A549 (cell line): Measurements from ENCODE around the gene RFTN2.

Experiments
- ATOH8 ChIP-seq: fragments of 250-450 bp; sonication (Bioruptor Pico); IDR thresholded peaks from 2 replicates; pipeline ENCODE4 v1.5.0; 2020; ENCODE audit warnings: low read depth, mild to moderate bottlenecking, moderate library complexity
- BHLHE40 ChIP-seq: IDR thresholded peaks from 2 replicates; pipeline ENCODE4 v1.6.1; 2012; ENCODE audit warnings: low read depth, low read length, inconsistent platforms
- CBX2 ChIP-seq: fragments of 200-600 bp; sonication (generic); IDR thresholded peaks from 2 replicates; pipeline ENCODE4 v1.6.1; 2016; ENCODE audit warnings: low read depth, mild to moderate bottlenecking, borderline replicate concordance
- CTCF ChIP-seq: fragments of >200 bp; sonication (Bioruptor Twin); formaldehyde crosslinking; IDR thresholded peaks from 3 replicates; pipeline ENCODE4 v1.5.1; 2016
- EP300 ChIP-seq, 2 experiments: fragments of >200 bp; sonication (Bioruptor Twin); formaldehyde crosslinking; IDR thresholded peaks; 2 replicates in 1 of 2; 3 replicates in 1 of 2; pipeline ENCODE4 v1.6.1; 2016 to 2017
- FOSL2 ChIP-seq, 2 experiments: fragments of 450-650 bp in 1 of 2; fragments of >200 bp in 1 of 2; sonication (Bioruptor Twin) in 1 of 2; formaldehyde crosslinking; IDR thresholded peaks; 2 replicates each; pipeline versions ENCODE4 v1.5.0 to v1.6.1; 2016 to 2020; ENCODE audit warnings: mild to moderate bottlenecking in 1 of 2, moderate library complexity in 1 of 2
- NFE2L2 ChIP-seq: fragments of 150-350 bp; conservative IDR thresholded peaks from 2 replicates; pipeline ENCODE4 v1.6.1; 2014; ENCODE audit warnings: low read length
- PBX3 ChIP-seq: IDR thresholded peaks from 2 replicates; pipeline ENCODE4 v1.6.1; 2012
- POLR2A ChIP-seq: IDR thresholded peaks from 2 replicates; pipeline ENCODE4 v1.6.1; 2012; ENCODE audit warnings: mild to moderate bottlenecking, low read length
- RARB ChIP-seq: fragments of 250-450 bp; sonication (Bioruptor Pico); IDR thresholded peaks from 2 replicates; pipeline ENCODE4 v1.8.0; 2021; ENCODE audit warnings: mild to moderate bottlenecking, moderate library complexity
- RCOR1 ChIP-seq: fragments of 150-350 bp; IDR thresholded peaks from 2 replicates; pipeline ENCODE4 v1.6.1; 2014; ENCODE audit warnings: antibody characterized with exemption, low read length, low read depth

- no peak for TF ChIP-seq CTCF
- no peak for TF ChIP-seq RARB (CRISPR knock-in tag)
- TF ChIP-seq CBX2, result no peak
- no peak for TF ChIP-seq POLR2A
- TF ChIP-seq RCOR1, result no peak
- TF ChIP-seq NFE2L2, result no peak
- no peak for TF ChIP-seq BHLHE40
- no peak for TF ChIP-seq FOSL2 (IDR thresholded peaks at IDR 0.05)
- TF ChIP-seq FOSL2 (CRISPR knock-in tag; IDR thresholded peaks at IDR 0.05), result no peak
- no peak for TF ChIP-seq ATOH8 (CRISPR knock-in tag)
- TF ChIP-seq EP300 (IDR thresholded peaks at IDR 0.05), result no peak
- TF ChIP-seq PBX3, result no peak
These were observed 135.7 kb downstream of the RFTN2 start for GRCh38 chr2:197539734-197540133.
